ENCODE measurements around the gene MYO5B. TPM values are rescaled to one million over a fixed set of nuclear protein-coding genes. Genes with fewer than 3 reads are reported as not detected.

Gene MYO5B
- total and polyA plus RNA-seq, 2 donors (not counting 1 experiment from before 2014, with no cell fraction given) = 0.30 to 1.7 TPM

GRCh38 chr18:49997558-49997957 is 197.4 kb downstream of the MYO5B start:
- Mint-ChIP-seq H3K4me3 (no peak overlapping the region), H3K27me3 (peaks cover 31% of the 10 kb centered on the region), H3K4me1 (no peaks in the 10 kb centered on the region), H3K27ac (no peak overlapping the region), H3K9me3 (ENCODE audit: insufficient read depth) (no peaks in the 10 kb centered on the region)
- H3K4me1 ChIP-seq (ENCODE audit: control insufficient read depth in 2 of 2, insufficient read depth in 2 of 2, low read length in 2 of 2) = no peaks in the 10 kb centered on the region
- intact Hi-C loops (cut with micrococcal nuclease) = no loop called here
- CTCF ChIA-PET = no interaction called here
- H3K79me2 ChIP-seq (ENCODE audit: control insufficient read depth, insufficient read depth, low read length) = no peaks in the 10 kb centered on the region
- H3K4me3 ChIP-seq (ENCODE audit: control extremely low read depth in 1 of 5, extremely low read depth in 1 of 5, insufficient read depth in 1 of 5, low read depth in 2 of 5, low read length in 4 of 5) = no peak overlapping the region
- H3K9ac ChIP-seq (ENCODE audit: low read length) = no peak overlapping the region
- POLR2A ChIA-PET = no interaction called here
- H3K27me3 ChIP-seq (replicated peaks in 1 of 4; ENCODE audit: control extremely low read depth in 1 of 4, control insufficient read depth in 3 of 4, insufficient read depth in 4 of 4, low read length in 3 of 4) = peaks cover 0 to 6% (median 0%) of the 10 kb centered on the region in 4 experiments
- TF ChIP-seq CTCF (IDR thresholded peaks at IDR 0.05) (no peak), EZH2 (IDR thresholded peaks at IDR 0.05; ENCODE audit: borderline replicate concordance, insufficient read depth, low read depth, low read length, poor library complexity, severe bottlenecking) (no peak)
- 88% methylated on average over 6 of the region's 6 CpGs for WGBS (ENCODE audit: insufficient coverage)
- H3K27ac ChIP-seq (ENCODE audit: low read length in 2 of 2) = no peak overlapping the region
- H2AFZ ChIP-seq (ENCODE audit: insufficient read depth, low read depth, low read length, poor library complexity, severe bottlenecking) = no peak overlapping the region
- DNase-seq (no peak), ATAC-seq (ENCODE audit: low read depth) (no peak)
- H3K4me2 ChIP-seq (replicated peaks; ENCODE audit: low read depth, low read length, poor library complexity, severe bottlenecking) = no peak overlapping the region
- no peaks in the 10 kb centered on the region for H4K20me1 ChIP-seq (ENCODE audit: control insufficient read depth, insufficient read depth, low read length, poor library complexity, severe bottlenecking)
- no peaks in the 10 kb centered on the region for H3K36me3 ChIP-seq (replicated peaks in 1 of 2; ENCODE audit: control extremely low read depth in 1 of 2, control insufficient read depth in 1 of 2, extremely low read depth in 1 of 2, insufficient read depth in 2 of 2, low read length in 1 of 2)
- H3K9me3 ChIP-seq (ENCODE audit: control extremely low read depth in 1 of 3, control insufficient read depth in 2 of 3, insufficient read depth in 1 of 3, low read length in 2 of 3) = no peaks in the 10 kb centered on the region

GRCh38 chr18:49994410-49994809 is 200.5 kb downstream of the MYO5B start:
- ChIA-PET POLR2A (no interaction called here), CTCF (no interaction called here)
- Histone ChIP-seq H3K4me2 (replicated peaks; ENCODE audit: low read depth, low read length, poor library complexity, severe bottlenecking) (no peak overlapping the region), H3K79me2 (ENCODE audit: control insufficient read depth, insufficient read depth, low read length) (no peaks in the 10 kb centered on the region), H4K20me1 (ENCODE audit: control insufficient read depth, insufficient read depth, low read length, poor library complexity, severe bottlenecking) (no peaks in the 10 kb centered on the region), H2AFZ (ENCODE audit: insufficient read depth, low read depth, low read length, poor library complexity, severe bottlenecking) (no peak overlapping the region), H3K36me3 (replicated peaks in 1 of 2; ENCODE audit: control extremely low read depth in 1 of 2, control insufficient read depth in 1 of 2, extremely low read depth in 1 of 2, insufficient read depth in 2 of 2, low read length in 1 of 2) (no peaks in the 10 kb centered on the region), H3K9me3 (ENCODE audit: control extremely low read depth in 1 of 3, control insufficient read depth in 2 of 3, insufficient read depth in 1 of 3, low read length in 2 of 3) (no peaks in the 10 kb centered on the region), H3K27me3 (replicated peaks in 1 of 4; ENCODE audit: control extremely low read depth in 1 of 4, control insufficient read depth in 3 of 4, insufficient read depth in 4 of 4, low read length in 3 of 4) (no peaks in the 10 kb centered on the region), H3K9ac (ENCODE audit: low read length) (no peak overlapping the region), H3K4me3 (ENCODE audit: control extremely low read depth in 1 of 5, extremely low read depth in 1 of 5, insufficient read depth in 1 of 5, low read depth in 2 of 5, low read length in 4 of 5) (no peak overlapping the region), H3K4me1 (ENCODE audit: control insufficient read depth in 2 of 2, insufficient read depth in 2 of 2, low read length in 2 of 2) (no peaks in the 10 kb centered on the region), H3K27ac (ENCODE audit: low read length in 2 of 2) (no peak overlapping the region)
- WGBS (ENCODE audit: insufficient coverage) = 94% methylated on average over 4 of the region's 4 CpGs
- H3K9me3 Mint-ChIP-seq (ENCODE audit: insufficient read depth) = no peaks in the 10 kb centered on the region
- TF ChIP-seq CTCF (IDR thresholded peaks at IDR 0.05) (no peak), EZH2 (IDR thresholded peaks at IDR 0.05; ENCODE audit: borderline replicate concordance, insufficient read depth, low read depth, low read length, poor library complexity, severe bottlenecking) (no peak)
- H3K27me3 Mint-ChIP-seq = peaks cover 26% of the 10 kb centered on the region
- no peak for ATAC-seq (ENCODE audit: low read depth)
- intact Hi-C loops (cut with micrococcal nuclease) = no loop called here
- H3K4me1 Mint-ChIP-seq = no peaks in the 10 kb centered on the region
- H3K4me3 Mint-ChIP-seq = no peak overlapping the region
- no peak overlapping the region for H3K27ac Mint-ChIP-seq
- DNase-seq = no peak

Data from B cell (primary cell).